CD4-positive, alpha-beta T cell treated with Interleukin-12 subunit alpha and Interleukin-12 subunit beta, for 1 hour (primary cell): ENCODE results near the gene CAMK1.

Experiments
- DNase-seq: peaks from one replicate; pipeline ENCODE4 v3.0.0-alpha.2; 2020

The CAMK1 gene

GRCh38 chr3:9732740-9733115 is 37.0 kb downstream of the CAMK1 start:
- no peak for DNase-seq

DNA sequence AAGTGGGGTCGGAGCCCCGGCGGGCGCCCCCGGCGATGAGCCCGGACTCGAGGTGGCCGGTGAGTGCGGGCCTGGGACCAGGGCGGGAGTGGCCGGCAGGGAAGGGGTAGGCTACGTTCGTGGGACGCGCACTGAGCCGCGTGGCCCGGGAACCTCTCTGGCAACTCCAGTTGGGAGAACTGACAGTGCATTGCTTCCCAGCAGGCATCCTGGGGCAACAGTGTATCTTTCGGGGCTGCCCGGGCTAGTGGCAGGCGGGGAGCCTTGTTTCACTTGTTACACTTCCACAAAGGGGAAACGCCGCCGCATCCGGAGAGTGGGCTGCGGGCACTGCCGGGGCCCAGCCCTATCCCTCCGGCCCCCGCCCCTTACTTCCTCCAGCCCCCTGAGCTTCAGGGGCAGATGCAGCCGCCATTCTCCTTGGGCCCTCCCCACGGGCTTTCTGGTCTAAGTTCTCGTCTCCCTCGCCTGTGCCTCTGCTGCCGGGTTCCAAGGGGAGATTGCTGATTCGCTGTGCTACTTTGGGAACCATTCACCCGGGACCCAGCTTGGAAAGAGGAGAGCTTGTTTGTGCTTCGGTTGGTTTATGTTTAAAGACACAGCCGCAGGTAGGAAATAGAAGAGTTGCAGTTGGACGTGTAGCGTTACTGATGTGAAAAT is 37.5 kb downstream of the CAMK1 start:
- peak; percentile 58 for DNase-seq

DNA sequence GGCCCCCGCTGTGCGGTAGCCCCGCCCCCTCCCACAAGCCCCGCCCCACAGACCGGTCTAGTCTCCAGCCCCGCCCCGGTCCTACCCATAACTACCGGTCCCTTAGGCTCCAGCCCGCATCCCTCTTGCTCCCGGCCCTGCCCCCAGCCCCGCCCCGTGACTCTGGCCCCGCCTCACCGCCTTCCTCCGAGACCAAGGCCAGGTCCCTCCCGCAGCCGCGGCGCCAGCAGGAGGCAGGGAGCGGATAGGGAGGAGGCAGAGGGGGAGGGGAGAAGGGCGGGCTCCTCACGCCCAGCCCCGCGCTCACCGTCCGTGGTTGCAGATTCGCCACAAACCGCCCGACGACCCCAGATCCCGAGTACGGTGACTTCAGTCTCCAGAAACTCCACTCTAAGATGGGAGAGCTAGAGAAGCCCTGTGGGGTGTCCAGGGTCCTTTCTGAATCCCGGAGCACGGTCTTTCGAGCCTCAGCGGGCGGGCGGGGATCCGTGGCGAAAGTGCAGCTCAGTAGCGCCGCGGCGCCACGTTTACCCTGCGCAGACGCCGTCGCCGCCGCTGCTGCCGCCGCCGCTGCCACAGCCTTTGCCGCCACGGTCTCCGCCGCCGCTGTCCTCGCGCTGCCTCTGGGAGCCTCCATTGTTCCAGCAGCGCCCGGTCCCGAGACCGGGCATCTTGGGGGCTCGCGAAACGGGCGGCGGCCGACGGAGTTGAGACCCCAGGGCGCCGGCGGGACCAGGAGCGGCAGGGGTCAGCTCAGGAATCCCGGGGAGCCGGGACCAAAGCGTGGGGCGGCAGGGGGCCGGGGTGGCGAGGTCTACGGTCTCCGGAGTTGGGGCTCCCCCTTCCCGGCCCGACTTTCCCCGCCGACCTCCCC is 38.3 kb downstream of the CAMK1 start, which contains the start of gene BRPF1:
BRPF1 (plus strand) TSS at position 530 of the 874 bp plus-strand sequence. CDS start 2,406 bp downstream, outside the sequence.
- DNase-seq: peak; percentile 100

DNA sequence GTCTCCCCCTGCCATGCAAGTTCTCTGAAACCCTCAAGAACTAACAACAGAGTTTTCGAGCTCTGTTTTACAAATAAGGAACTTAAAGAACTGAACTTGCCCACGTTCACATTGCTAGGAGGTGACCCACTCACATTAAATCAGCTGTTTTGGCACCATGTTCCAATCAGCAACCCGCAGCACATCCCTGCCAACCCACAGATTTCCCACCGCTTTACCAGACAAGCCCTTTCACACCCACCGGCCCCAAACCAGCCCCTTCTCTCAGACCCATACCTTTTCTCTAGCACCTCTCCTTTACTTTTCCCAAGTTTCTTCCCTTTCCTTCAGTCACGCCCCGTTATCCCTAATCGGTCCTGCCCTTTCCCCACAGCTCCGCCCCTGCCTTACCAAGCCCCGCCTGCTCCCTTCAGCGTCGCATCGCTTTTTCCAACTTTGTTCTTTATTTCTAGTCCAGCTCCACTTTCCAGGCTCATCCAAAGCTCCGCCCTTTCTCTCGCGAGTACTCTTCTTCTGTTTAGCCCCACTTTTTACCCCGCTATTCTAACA is 39.0 kb downstream of the CAMK1 start:
- no peak for DNase-seq

GRCh38 chr3:9729419-9729818 is 40.3 kb downstream of the CAMK1 start:
- no peak for DNase-seq

DNA sequence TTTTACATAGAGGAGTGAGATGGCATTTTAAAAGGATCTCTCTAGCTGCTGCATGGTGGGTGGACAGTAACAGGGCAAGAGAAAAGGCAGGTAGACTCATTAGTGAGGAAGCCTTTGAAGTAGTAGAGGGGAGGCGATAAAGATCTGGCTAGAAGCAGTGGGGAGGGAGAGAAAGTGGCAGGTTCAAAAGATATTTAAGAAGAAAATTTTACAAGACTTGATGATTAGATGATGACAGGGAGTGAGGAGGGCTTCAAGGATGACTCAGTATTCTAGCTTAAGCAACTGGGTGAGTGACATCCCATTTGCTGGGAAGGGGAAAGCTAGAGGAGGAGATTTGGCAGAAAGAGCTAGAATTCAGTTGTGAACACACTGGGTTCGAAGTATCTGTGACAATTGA is 42.0 kb downstream of the CAMK1 start:
- DNase-seq: no peak

GRCh38 chr3:9727041-9727595 is 42.6 kb downstream of the CAMK1 start:
- peak; percentile 73 for DNase-seq

DNA sequence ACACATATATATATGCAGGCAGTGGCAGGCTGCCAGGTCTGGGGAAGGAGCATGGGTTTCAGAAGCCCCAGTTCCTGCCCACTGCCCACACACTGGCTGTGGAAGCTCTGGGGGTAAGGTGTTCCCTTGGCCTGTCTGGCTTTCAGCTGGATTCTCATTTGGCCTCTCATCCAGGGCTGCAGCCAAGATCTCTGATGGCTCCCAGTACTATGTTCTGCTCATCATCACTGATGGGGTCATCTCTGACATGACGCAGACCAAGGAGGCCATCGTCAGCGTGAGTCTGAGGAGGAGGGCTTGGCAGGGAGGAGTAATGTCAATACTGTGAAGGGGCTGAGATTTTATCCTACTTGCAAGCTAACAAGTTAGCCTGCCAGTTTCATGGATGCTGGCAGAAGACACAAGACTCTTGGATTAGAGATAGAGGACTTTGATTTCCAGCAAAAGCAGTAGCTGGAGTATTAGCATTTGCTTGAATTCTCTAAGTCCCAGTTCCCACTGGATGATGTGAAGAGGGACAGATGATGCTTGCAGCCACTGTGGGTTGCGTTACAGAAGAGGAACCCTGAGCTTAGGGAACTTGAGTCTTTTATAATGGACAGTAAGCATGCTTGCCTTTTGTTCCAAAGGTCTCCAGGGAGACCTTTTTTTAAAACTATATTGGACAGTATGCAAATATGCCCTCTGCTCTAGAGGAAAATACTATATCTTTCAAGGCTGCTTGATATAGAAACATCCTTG is 43.8 kb downstream of the CAMK1 start:
- DNase-seq: no peak

- DNase-seq: no peak
Observed at GRCh38 chr3:9721700-9722060, 48.1 kb downstream of the CAMK1 start.

DNA sequence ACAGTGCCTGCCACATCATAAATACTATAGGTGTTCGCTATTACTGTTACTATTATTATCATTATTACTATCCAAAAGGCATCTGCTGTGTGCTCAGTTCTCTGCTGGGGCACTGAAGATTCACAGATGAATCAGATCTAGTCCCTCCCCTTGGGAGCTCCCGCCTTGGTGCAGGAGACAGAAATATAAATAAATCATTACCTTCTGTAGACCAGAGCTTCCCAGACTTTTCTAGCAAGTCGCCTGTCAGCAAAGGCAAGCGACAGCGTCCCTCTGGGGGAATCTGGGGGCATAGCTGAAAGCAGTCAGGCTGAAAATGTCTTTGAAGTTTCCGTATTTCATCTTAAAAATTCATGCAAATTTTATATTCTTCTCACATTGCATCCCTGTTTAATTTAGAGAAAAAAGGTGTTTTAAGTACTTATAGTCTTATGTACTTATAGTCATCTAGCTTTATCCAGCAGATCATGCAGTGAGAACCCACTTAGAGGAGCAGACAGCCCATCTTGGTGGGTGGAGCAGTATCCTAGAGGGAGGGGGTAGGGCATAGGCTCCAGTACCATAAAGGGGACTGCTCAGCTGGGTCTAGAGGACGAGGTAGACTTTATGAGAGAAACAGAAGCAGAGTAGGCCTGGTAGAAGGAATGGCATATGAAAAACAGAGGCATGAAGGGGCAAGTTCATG is 48.6 kb downstream of the CAMK1 start:
- no peak for DNase-seq

DNA sequence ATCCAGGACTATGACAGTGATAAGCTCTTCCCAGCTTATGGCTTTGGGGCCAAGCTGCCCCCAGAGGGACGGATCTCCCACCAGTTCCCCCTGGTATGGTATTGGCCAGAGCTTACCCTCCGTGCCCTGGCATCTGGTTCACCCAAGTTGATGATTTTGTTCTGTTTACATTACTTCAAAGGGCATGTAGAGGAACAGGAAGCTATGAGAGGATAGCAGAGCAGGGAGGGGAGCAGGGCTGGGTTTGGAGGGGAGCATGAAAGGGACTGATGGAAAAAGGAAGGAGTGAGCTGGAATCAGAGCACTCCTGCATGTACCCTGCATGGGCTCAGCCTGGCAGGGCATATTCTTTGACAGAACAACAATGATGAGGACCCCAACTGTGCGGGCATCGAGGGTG is 51.6 kb downstream of the CAMK1 start:
- DNase-seq: no peak

- DNase-seq: no peak
Observed at GRCh38 chr3:9717563-9717962, 52.2 kb downstream of the CAMK1 start.

GRCh38 chr3:9716801-9717555 is 52.8 kb downstream of the CAMK1 start:
- DNase-seq: no peak

DNA sequence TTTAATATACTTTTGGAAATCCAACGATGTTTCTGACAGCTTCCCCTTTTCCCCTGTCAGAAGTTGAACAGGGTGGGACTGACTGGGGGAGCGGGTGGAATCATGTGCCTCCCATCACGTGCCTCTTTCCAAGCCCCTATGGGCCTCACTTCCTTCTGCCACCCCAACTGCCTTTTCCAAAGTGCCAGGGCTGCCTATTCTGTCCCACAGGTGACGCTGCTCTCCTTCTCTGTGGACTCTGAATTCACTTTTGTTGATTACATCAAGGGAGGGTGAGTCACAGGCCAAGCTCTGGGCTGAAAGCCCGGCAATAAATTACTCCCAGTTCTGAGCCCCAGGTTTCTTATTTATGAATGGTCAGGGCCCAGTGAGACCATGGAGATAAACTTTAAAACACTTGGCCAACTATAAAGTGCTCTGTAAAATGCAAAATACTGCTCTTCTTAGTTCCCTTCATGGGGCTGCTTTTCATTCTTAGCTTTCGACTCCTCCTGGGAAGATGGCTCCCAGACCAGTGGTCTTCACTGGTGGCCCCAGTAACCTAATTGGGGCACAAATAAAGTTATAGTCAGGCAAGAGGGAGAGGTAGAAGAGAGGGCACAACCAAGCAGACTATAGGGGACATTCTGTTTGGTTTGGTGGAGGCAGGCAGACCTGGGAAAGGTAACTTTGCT is 53.8 kb downstream of the CAMK1 start:
- DNase-seq: peak; percentile 38

DNA sequence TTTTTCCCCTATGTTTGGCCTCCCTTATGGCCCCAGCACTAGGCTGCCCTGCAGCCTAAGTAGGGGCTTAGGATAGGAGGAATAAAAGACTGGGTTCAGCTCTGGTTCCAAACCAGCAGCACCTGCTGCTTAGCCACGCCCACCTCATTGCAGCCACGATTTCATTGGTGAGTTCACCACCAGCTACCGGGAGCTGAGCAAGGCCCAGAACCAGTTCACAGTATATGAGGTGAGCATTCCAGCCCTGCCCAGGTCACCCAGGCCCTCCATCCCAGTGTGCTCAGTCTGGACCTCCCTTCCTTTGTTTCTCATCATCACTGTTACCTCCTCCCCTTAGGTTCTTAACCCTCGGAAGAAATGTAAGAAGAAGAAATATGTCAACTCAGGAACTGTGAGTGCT is 54.6 kb downstream of the CAMK1 start:
- DNase-seq: no peak

GRCh38 chr3:9713142-9713541 is 56.6 kb downstream of the CAMK1 start:
- DNase-seq: no peak

- DNase-seq: no peak
Observed at GRCh38 chr3:9712415-9712814, 57.3 kb downstream of the CAMK1 start.

DNA sequence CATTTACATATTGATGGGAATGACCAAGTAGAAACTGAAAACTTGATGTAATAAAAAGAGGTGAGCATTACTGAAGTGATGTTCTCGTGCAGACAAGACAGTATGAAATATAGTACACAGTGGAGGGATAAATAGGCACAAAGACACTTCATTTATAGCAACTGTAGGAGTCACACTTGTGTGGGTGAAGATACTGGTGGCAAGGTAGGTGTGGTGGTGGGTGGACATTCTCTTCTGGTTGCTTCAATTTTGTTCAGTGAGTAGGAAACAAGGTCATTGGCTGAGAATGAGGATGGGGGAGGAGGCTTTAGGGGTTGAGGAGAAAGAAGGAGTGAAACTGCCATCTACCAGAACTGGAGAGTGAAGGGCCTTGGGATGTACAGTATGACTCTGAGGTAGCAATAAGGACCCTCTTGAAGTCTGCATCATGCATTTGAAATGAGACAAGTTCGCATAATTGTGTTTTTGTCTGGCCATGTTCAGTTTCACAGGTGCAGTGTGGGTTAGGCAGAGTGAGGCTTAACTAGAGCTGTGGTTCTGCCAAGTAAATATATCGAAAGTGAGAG is 59.5 kb downstream of the CAMK1 start:
- no peak for DNase-seq
